ENCODE results near the gene SIGLEC7. TPM values are rescaled to one million over a fixed set of nuclear protein-coding genes. Genes with fewer than 3 reads are reported as not detected.
A peak's percentile ranks its signal among the peaks of the same experiment; 100 is the strongest.
"Not testable (repeated sequence)": the region's sequence is repeated elsewhere in the genome, so short reads cannot be mapped to it uniquely, and the experiment has no call there.

The SIGLEC7 gene
- polyA plus RNA-seq, 3 donors from 2014 or later, result 108 to 213 (median 129) TPM

- Mint-ChIP-seq H3K4me1 (peaks cover 89 to 96% of the 10 kb centered on the region in 2 donors), H3K9me3 (peaks cover 0 to 1% (median 0%) of the 10 kb centered on the region in 6 donors), H3K4me3 (peak overlapping the region; percentile 70 to 85 (median 76)), H3K36me3 (peaks cover 5 to 14% (median 10%) of the 10 kb centered on the region in 3 donors), H3K27ac (peak overlapping the region; percentile 79 to 95 (median 91)), H3K27me3 (ENCODE audit: low read depth in 3 of 3) (peaks cover 5 to 19% (median 7%) of the 10 kb centered on the region in 3 donors)
- DNase-seq, result no peak
These were observed 5.9 kb upstream of the SIGLEC7 start for GRCh38 chr19:51135986-51136762.

- Mint-ChIP-seq H3K4me3 (peak overlapping the region; percentile 70 to 85 (median 76)), H3K4me1 (peaks cover 91 to 98% of the 10 kb centered on the region in 2 donors), H3K27me3 (ENCODE audit: low read depth in 3 of 3) (peaks cover 0 to 17% (median 7%) of the 10 kb centered on the region in 3 donors), H3K9me3 (peaks cover 0 to 1% (median 0%) of the 10 kb centered on the region in 6 donors), H3K36me3 (peaks cover 1 to 11% (median 6%) of the 10 kb centered on the region in 3 donors), H3K27ac (peak overlapping the region; percentile 79 to 95 (median 91))
- DNase-seq, result no peak
These were observed 5.1 kb upstream of the SIGLEC7 start for GRCh38 chr19:51136851-51137551.

- H3K27ac Mint-ChIP-seq, result peak overlapping the region; percentile 79 to 95 (median 91)
- H3K27me3 Mint-ChIP-seq (ENCODE audit: low read depth in 3 of 3), result peaks cover 0 to 15% (median 7%) of the 10 kb centered on the region in 3 donors
- H3K4me3 Mint-ChIP-seq, result peak overlapping the region; percentile 70 to 85 (median 76)
- H3K4me1 Mint-ChIP-seq, result peaks cover 89 to 96% of the 10 kb centered on the region in 2 donors
- H3K9me3 Mint-ChIP-seq, result peaks cover 0 to 1% (median 0%) of the 10 kb centered on the region in 6 donors
- H3K36me3 Mint-ChIP-seq, result peaks cover 0 to 11% (median 6%) of the 10 kb centered on the region in 3 donors
- DNase-seq, result no peak
These were observed 4.2 kb upstream of the SIGLEC7 start for GRCh38 chr19:51137792-51138425.

- peaks cover 0 to 16% (median 7%) of the 10 kb centered on the region in 3 donors for H3K27me3 Mint-ChIP-seq (ENCODE audit: low read depth in 3 of 3)
- H3K4me3 Mint-ChIP-seq, result peak overlapping the region in 4 of 5 donors; percentile 8 to 70 (median 52)
- H3K27ac Mint-ChIP-seq, result peak overlapping the region; percentile 75 to 93 (median 88)
- peaks cover 0 to 11% (median 6%) of the 10 kb centered on the region in 3 donors for H3K36me3 Mint-ChIP-seq
- peaks cover 0 to 1% (median 0%) of the 10 kb centered on the region in 6 donors for H3K9me3 Mint-ChIP-seq
- DNase-seq, result no peak
- H3K4me1 Mint-ChIP-seq, result peaks cover 86 to 92% of the 10 kb centered on the region in 2 donors
These were observed 3.5 kb upstream of the SIGLEC7 start for GRCh38 chr19:51138549-51138979.

- H3K27ac Mint-ChIP-seq, result peak overlapping the region; percentile 75 to 93 (median 88)
- H3K27me3 Mint-ChIP-seq (ENCODE audit: low read depth in 3 of 3), result peaks cover 0 to 16% (median 7%) of the 10 kb centered on the region in 3 donors
- peaks cover 0 to 11% (median 6%) of the 10 kb centered on the region in 3 donors for H3K36me3 Mint-ChIP-seq
- DNase-seq, result no peak
- peaks cover 90 to 91% of the 10 kb centered on the region in 2 donors for H3K4me1 Mint-ChIP-seq
- H3K9me3 Mint-ChIP-seq, result no peaks in the 10 kb centered on the region
- H3K4me3 Mint-ChIP-seq, result peak overlapping the region; percentile 36 to 70 (median 62)
These were observed 2.6 kb upstream of the SIGLEC7 start for GRCh38 chr19:51139299-51140014.

- Mint-ChIP-seq H3K27me3 (ENCODE audit: low read depth in 3 of 3) (peaks cover 0 to 11% (median 7%) of the 10 kb centered on the region in 3 donors), H3K9me3 (no peaks in the 10 kb centered on the region), H3K27ac (peak overlapping the region; percentile 81 to 97 (median 95)), H3K36me3 (peaks cover 0 to 10% (median 10%) of the 10 kb centered on the region in 3 donors), H3K4me3 (peak overlapping the region; percentile 7 to 55 (median 27)), H3K4me1 (peaks cover 89 to 90% of the 10 kb centered on the region in 2 donors)
- DNase-seq, result no peak
These were observed 1.7 kb upstream of the SIGLEC7 start for GRCh38 chr19:51140441-51140840.

- H3K36me3 Mint-ChIP-seq, result peaks cover 0 to 18% (median 14%) of the 10 kb centered on the region in 3 donors
These were observed 920 bp upstream of the SIGLEC7 start for GRCh38 chr19:51141181-51141580.

GRCh38 chr19:51142809-51143475, 841 bp downstream of the SIGLEC7 start:
- not testable (repeated sequence) for H3K9me3 Mint-ChIP-seq; DNase-seq; H3K27me3 Mint-ChIP-seq (ENCODE audit: low read depth in 3 of 3)
- H3K4me1 Mint-ChIP-seq, result peaks cover 89 to 90% of the 10 kb centered on the region in 2 donors
- peak overlapping the region; percentile 89 to 95 (median 92) for H3K4me3 Mint-ChIP-seq
- H3K36me3 Mint-ChIP-seq, result peaks cover 5 to 27% (median 18%) of the 10 kb centered on the region in 3 donors
- peak overlapping the region; percentile 94 to 97 (median 95) for H3K27ac Mint-ChIP-seq

More at GRCh38 chr19:51141181-51141580, 920 bp upstream of the SIGLEC7 start:
- Mint-ChIP-seq H3K4me1 (peaks cover 89 to 90% of the 10 kb centered on the region in 2 donors), H3K27ac (peak overlapping the region; percentile 94 to 97 (median 95)), H3K27me3 (ENCODE audit: low read depth in 3 of 3) (peaks cover 2 to 11% (median 7%) of the 10 kb centered on the region in 3 donors), H3K9me3 (no peaks in the 10 kb centered on the region), H3K4me3 (peak overlapping the region in 4 of 5 donors; percentile 91 to 95 (median 93))
- DNase-seq, result no peak

- peaks cover 5 to 32% (median 24%) of the 10 kb centered on the region in 3 donors for H3K36me3 Mint-ChIP-seq
- H3K27ac Mint-ChIP-seq, result peak overlapping the region; percentile 84 to 97 (median 95)
- no peak for DNase-seq
- H3K4me3 Mint-ChIP-seq, result peak overlapping the region; percentile 89 to 95 (median 92)
- H3K4me1 Mint-ChIP-seq, result peaks cover 90 to 91% of the 10 kb centered on the region in 2 donors
- peaks cover 0 to 6% (median 2%) of the 10 kb centered on the region in 3 donors for H3K27me3 Mint-ChIP-seq (ENCODE audit: low read depth in 3 of 3)
- no peaks in the 10 kb centered on the region for H3K9me3 Mint-ChIP-seq
These were observed 1.4 kb downstream of the SIGLEC7 start for GRCh38 chr19:51143486-51143885.

- DNase-seq, result no peak
- H3K4me3 Mint-ChIP-seq, result peak overlapping the region; percentile 89 to 95 (median 92)
- H3K4me1 Mint-ChIP-seq, result peaks cover 90 to 91% of the 10 kb centered on the region in 2 donors
- H3K9me3 Mint-ChIP-seq, result no peaks in the 10 kb centered on the region
- H3K36me3 Mint-ChIP-seq, result peaks cover 5 to 43% (median 32%) of the 10 kb centered on the region in 3 donors
- peaks cover 0 to 6% (median 2%) of the 10 kb centered on the region in 3 donors for H3K27me3 Mint-ChIP-seq (ENCODE audit: low read depth in 3 of 3)
- H3K27ac Mint-ChIP-seq, result peak overlapping the region in 4 of 6 donors; percentile 94 to 97 (median 95)
These were observed 2.5 kb downstream of the SIGLEC7 start for GRCh38 chr19:51144482-51145045.

GRCh38 chr19:51145916-51146493, 3.9 kb downstream of the SIGLEC7 start:
- Mint-ChIP-seq H3K4me1 (peaks cover 91 to 92% of the 10 kb centered on the region in 2 donors), H3K9me3 (peaks cover 0 to 2% (median 0%) of the 10 kb centered on the region in 6 donors)

More at GRCh38 chr19:51145916-51146493, 3.9 kb downstream of the SIGLEC7 start:
- no peak for DNase-seq
- Mint-ChIP-seq H3K36me3 (peaks cover 14 to 57% (median 43%) of the 10 kb centered on the region in 3 donors), H3K27ac (peak overlapping the region; percentile 81 to 97 (median 91)), H3K27me3 (ENCODE audit: low read depth in 3 of 3) (peaks cover 0 to 4% (median 2%) of the 10 kb centered on the region in 3 donors), H3K4me3 (peak overlapping the region; percentile 89 to 95 (median 92))

Measured in immature natural killer cell (primary cell).